Adrenal gland (tissue), 12 donors: ENCODE data around the gene HNRNPLL. TPM values are rescaled to one million over a fixed set of nuclear protein-coding genes. Genes with fewer than 3 reads are reported as not detected.

Source experiments
- DNase-seq, 7 donors: peaks; one replicate each; pipeline ENCODE4 v3.0.0-alpha.2; 2019 to 2020
- H3K27ac ChIP-seq, 5 donors: fragments of 200-600 bp; sonication (generic) in 4 of 5; 1 replicate in 3 of 5; 2 replicates in 2 of 5; pipeline versions ENCODE4 v1.5.1 to v1.8.0; 2016 to 2020; ENCODE audit warnings: mild to moderate bottlenecking in 1 of 5
- H3K27me3 ChIP-seq: fragments of 200-600 bp; 2 replicates; pipeline ENCODE4 v1.8.0; 2021
- H3K36me3 ChIP-seq, 2 donors: fragments of 200-600 bp; replicated peaks in 1 of 2; 1 replicate in 1 of 2; 2 replicates in 1 of 2; pipeline versions ENCODE4 v1.5.1 to v1.8.0; 2018 to 2022
- H3K4me1 ChIP-seq, 2 donors: fragments of 200-600 bp; replicated peaks in 1 of 2; 1 replicate in 1 of 2; 2 replicates in 1 of 2; pipeline versions ENCODE4 v1.5.1 to v1.8.0; 2018 to 2021
- H3K4me3 ChIP-seq, 4 donors: fragments of 200-600 bp; sonication (generic) in 3 of 4; one replicate each; pipeline ENCODE4 v1.5.1; 2016 to 2018
- H3K9me3 ChIP-seq, 3 donors: fragments of 200-600 bp; sonication (generic) in 1 of 3; replicated peaks in 1 of 3; 1 replicate in 2 of 3; 2 replicates in 1 of 3; pipeline versions ENCODE4 v1.5.1 to v1.8.0; 2016 to 2021
- POLR2A ChIP-seq, 2 donors: fragments of 450-650 bp; IDR thresholded peaks; one replicate each; pipeline ENCODE4 v1.6.1; 2017; ENCODE audit warnings: antibody characterized with exemption in 2 of 2, mild to moderate bottlenecking in 2 of 2, moderate library complexity in 1 of 2
- WGBS, 4 donors: extraction: QIAGEN DNeasy Blood & Tissue Kit in 2 of 4; methylation state at CpG; one replicate each; pipeline versions ENCODE4 v1.1.5 to v1.1.7; 2013 to 2017; 5-methylcytosine and 5-hydroxymethylcytosine counted together
- intact Hi-C, 2 donors: fragments of 100-400 bp; cut with DNase I; formaldehyde crosslinking; loops; one replicate each; pipeline versions ENCODE4 v1.14.1 to v1.15.0; 2022 to 2023
- polyA plus RNA-seq, 3 donors: library from polyadenylated mRNA; stranded (reverse); fragments of 200-250 nt in 2 of 3; fragments of 350-450 nt in 1 of 3; fragmentation: Illumina TruSeq in 1 of 3; extraction: RNeasy Lipid Tissue Mini Kit (QIAGEN cat#74804) in 1 of 3; gene quantifications; one replicate each; pipeline ENCODE4 v1.2.3, GENCODE V29; 2013 to 2014
- total RNA-seq, 9 donors: library from RNA; depleted of rRNA in 4 of 9; stranded (reverse); fragments of >200 nt in 4 of 9; fragments of 120-200 nt in 1 of 9; fragmentation: NEBNext Ultra II Directional in 1 of 9; extraction: Animal tissue kit (Norgen Biotek cat#: 25700) in 1 of 9; gene quantifications; one replicate each; pipeline versions ENCODE4 v1.1.0 to v1.2.4, GENCODE V29; 2013 to 2023
- TF ChIP-seq, protein P1 (sequence below), 6 experiments: fragments of 450-650 bp in 4 of 6; fragments of 200-600 bp in 2 of 6; sonication (generic) in 1 of 6; IDR thresholded peaks; 1 replicate in 5 of 6; 2 replicates in 1 of 6; pipeline versions ENCODE4 v1.5.1 to v1.8.0; 2016 to 2021; ENCODE audit warnings: antibody characterized with exemption in 6 of 6, mild to moderate bottlenecking in 2 of 6, moderate library complexity in 1 of 6
- donor health status: healthy with polysubstance abuse.
- donor health status: Bipolar disorder and iron deficiency.
- donor health status: DM: yes; HTN: yes; CAD: no.
- donor health status: DM: no; HTN: no; CAD: no.
- donor health status: DM: no; HTN: no; CAD: no.
- donor health status: DM: yes; HTN: yes; CAD: no.

HNRNPLL gene
- total and polyA plus RNA-seq, 12 donors, result 19.5 to 75.2 (median 49.4) TPM

DNA sequence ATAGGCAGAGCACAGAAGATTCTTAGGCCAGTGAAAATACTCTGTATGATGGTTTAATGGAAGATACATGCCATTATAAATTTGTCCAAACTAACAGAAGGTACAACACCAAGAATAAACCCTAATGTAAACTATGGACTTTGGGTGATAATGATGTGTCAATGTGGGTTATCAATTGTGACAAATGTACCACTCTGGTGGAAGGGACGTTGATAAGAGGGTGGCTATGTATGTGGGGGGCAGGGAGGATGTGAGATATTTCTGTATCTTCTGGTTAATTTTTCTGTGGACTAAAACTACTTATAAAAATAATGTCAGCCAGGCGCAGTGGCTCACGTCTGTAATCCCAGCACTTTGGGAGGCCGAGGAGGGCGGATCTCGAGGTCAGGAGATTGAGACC lies 86.2 kb downstream of the HNRNPLL start:
- H3K27ac ChIP-seq, result no peak overlapping the region
- 83 to 90% (median 86%) methylated on average over 6 of the region's 6 CpGs for WGBS, 4 donors
- peaks cover 0 to 11% of the 10 kb centered on the region in 2 donors for H3K4me1 ChIP-seq
- TF ChIP-seq, protein P1, sequence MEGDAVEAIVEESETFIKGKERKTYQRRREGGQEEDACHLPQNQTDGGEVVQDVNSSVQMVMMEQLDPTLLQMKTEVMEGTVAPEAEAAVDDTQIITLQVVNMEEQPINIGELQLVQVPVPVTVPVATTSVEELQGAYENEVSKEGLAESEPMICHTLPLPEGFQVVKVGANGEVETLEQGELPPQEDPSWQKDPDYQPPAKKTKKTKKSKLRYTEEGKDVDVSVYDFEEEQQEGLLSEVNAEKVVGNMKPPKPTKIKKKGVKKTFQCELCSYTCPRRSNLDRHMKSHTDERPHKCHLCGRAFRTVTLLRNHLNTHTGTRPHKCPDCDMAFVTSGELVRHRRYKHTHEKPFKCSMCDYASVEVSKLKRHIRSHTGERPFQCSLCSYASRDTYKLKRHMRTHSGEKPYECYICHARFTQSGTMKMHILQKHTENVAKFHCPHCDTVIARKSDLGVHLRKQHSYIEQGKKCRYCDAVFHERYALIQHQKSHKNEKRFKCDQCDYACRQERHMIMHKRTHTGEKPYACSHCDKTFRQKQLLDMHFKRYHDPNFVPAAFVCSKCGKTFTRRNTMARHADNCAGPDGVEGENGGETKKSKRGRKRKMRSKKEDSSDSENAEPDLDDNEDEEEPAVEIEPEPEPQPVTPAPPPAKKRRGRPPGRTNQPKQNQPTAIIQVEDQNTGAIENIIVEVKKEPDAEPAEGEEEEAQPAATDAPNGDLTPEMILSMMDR (IDR thresholded peaks at IDR 0.05), result no peak
- TF ChIP-seq POLR2A (IDR thresholded peaks at IDR 0.05), result no peak
- DNase-seq, result no peak
- intact Hi-C loops, result no loop called here
- no peak overlapping the region for H3K4me3 ChIP-seq
- H3K9me3 ChIP-seq, result no peaks in the 10 kb centered on the region
- H3K36me3 ChIP-seq, result no peaks in the 10 kb centered on the region
- H3K27me3 ChIP-seq, result no peaks in the 10 kb centered on the region

DNA sequence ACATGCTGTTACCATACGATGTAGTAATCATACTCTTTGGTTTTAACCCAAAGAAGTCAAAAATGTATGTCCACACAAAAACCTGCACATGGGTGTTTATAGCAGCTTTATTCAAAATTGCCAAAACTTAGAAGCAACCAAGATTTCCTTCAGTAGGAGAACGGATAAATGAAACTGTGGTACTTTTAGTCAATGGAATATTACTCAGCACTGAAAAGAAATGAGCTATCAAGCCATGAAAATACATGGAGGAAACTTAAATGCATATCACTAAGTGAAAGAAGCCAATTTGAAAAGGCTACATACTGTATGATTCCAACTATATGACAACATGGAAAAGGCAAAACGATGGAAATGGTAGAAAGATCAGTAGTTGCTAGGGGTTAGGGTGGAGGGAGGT lies 86.6 kb downstream of the HNRNPLL start:
- intact Hi-C loops, result no loop called here
- TF ChIP-seq, protein P1 (IDR thresholded peaks at IDR 0.05), result no peak
- TF ChIP-seq POLR2A (IDR thresholded peaks at IDR 0.05), result no peak
- Histone ChIP-seq H3K4me3 (no peak overlapping the region), H3K4me1 (peaks cover 0 to 11% of the 10 kb centered on the region in 2 donors), H3K27me3 (no peaks in the 10 kb centered on the region), H3K9me3 (no peaks in the 10 kb centered on the region), H3K36me3 (no peaks in the 10 kb centered on the region), H3K27ac (peak overlapping the region in 2 of 5 donors; percentile 87 to 90)
- DNase-seq, result no peak
- WGBS, 4 donors, result 76 to 89% (median 79%) methylated on average over 3 of the region's 3 CpGs

DNA sequence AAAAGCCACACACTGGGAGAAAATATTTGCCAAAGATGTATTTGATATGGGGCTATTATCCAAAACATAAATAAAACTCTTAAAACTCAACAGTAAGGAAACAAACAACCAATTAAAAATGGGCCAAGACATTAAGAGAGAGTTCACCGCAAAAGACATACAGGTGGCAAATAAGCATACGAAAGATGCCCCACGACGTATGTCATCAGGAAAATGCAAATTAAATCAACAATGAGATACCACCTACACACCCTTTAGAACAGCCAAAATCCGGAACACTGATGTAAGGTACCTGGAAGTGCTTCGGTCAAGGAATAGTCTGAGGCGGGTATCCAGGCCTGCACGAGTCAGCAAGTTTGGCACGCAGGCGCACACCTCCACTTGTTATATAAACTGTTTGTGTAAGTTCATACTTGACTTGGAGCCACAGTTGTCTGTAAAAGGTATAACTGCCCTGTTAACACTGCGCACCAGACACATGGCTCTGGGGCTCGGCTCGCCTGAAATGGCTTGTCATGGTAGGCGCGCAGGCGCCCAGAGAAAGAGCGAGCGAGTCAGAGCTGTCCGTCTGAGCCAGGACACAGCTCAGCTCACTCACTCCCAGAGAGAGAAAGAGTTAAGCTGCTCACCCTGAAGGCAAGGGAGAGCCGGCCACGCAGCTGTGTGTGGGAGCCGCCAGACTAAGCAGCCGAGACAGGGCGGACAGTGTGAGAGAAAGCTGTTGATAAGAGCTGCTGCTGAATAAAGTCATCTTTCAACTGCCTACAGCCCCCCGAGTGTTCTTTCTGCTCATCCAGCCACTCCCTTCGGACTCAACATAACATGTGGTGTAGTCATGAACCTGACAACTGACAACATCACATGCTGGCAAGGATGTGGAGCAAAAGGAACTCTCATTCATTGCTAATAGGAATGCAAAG lies 87.3 kb downstream of the HNRNPLL start:
- Histone ChIP-seq H3K27ac (peak overlapping the region; percentile 51 to 94 (median 87)), H3K4me3 (peak overlapping the region in 1 of 4 donors; percentile 25), H3K4me1 (peaks cover 0 to 11% of the 10 kb centered on the region in 2 donors), H3K27me3 (no peaks in the 10 kb centered on the region), H3K9me3 (no peaks in the 10 kb centered on the region), H3K36me3 (no peaks in the 10 kb centered on the region)
- peak; percentile 61 to 86 (median 77) for DNase-seq
- intact Hi-C loops, result no loop called here
- TF ChIP-seq, protein P1 (IDR thresholded peaks at IDR 0.05), result no peak
- TF ChIP-seq POLR2A (IDR thresholded peaks at IDR 0.05), result peak; percentile 21 to 65
- 49 to 68% (median 59%) methylated on average over 26 of the region's 26 CpGs for WGBS, 4 donors

DNA sequence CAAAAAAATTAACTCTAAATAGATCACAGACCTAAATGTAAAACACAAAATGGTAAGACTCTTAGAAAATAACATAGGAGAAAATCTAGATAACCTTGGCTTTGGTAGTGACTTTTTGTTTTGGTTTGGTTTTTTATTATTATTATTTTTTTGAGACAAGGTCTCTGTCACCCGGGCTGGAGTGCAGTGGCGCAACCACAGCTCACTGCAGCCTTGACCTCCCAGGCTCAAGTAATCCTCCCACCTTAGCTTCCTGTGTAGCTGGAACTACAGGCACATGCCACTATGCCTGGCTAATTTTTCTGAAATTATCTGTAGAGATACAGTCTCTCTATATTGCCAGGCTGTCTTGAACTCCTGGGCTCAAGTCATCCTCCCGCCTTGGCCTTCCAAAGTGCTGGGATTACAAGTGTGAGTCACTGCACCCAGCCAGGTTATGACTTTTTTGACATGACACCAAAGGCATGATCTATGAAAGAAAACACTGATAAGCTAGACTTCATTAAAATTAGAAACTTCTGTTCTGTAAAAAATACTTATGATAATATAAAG lies 88.0 kb downstream of the HNRNPLL start:
- TF ChIP-seq, protein P1 (IDR thresholded peaks at IDR 0.05), result no peak
- TF ChIP-seq POLR2A (IDR thresholded peaks at IDR 0.05), result no peak
- no peaks in the 10 kb centered on the region for H3K36me3 ChIP-seq
- H3K4me3 ChIP-seq, result no peak overlapping the region
- peaks cover 6 to 18% of the 10 kb centered on the region in 2 donors for H3K4me1 ChIP-seq
- WGBS, 4 donors, result 30 to 50% (median 42%) methylated on average over 3 of the region's 3 CpGs
- DNase-seq, result peak in 4 of 7 donors; percentile 29 to 51 (median 47)
- intact Hi-C loops, result no loop called here
- no peaks in the 10 kb centered on the region for H3K27me3 ChIP-seq
- H3K27ac ChIP-seq, result peak overlapping the region; percentile 51 to 94 (median 87)
- H3K9me3 ChIP-seq, result no peaks in the 10 kb centered on the region
